K562 (cell line): ENCODE data around the gene ZDHHC18. TPM values are rescaled to one million over a fixed set of nuclear protein-coding genes. Genes with fewer than 3 reads are reported as not detected.

Experiments used
- CBX3 ChIP-seq, 2 experiments: IDR thresholded peaks; 1 replicate in 1 of 2; 2 replicates in 1 of 2; pipeline ENCODE4 v1.6.1; 2012; ENCODE audit warnings: inconsistent platforms in 2 of 2, low read length in 2 of 2, borderline replicate concordance in 1 of 2, control low read depth in 1 of 2
- ERF ChIP-seq: fragments of 450-650 bp; formaldehyde crosslinking; IDR thresholded peaks from 2 replicates; pipeline ENCODE4 v1.4.0; 2020; ENCODE audit warnings: mild to moderate bottlenecking, mixed read lengths
- GABPB1 ChIP-seq: sonication (generic); formaldehyde crosslinking; IDR thresholded peaks from 2 replicates; pipeline ENCODE4 v1.8.0; 2022; ENCODE audit warnings: mild to moderate bottlenecking, missing genetic modification reagents
- HES1 ChIP-seq: fragments of 450-650 bp; IDR thresholded peaks from 2 replicates; pipeline ENCODE4 v1.6.1; 2016; ENCODE audit warnings: low read depth, mild to moderate bottlenecking, moderate library complexity
- JUND ChIP-seq, 2 experiments: IDR thresholded peaks; 2 replicates in 1 of 2; 3 replicates in 1 of 2; pipeline ENCODE4 v1.6.1; 2011; ENCODE audit warnings: borderline replicate concordance in 2 of 2, low read depth in 2 of 2, low read length in 2 of 2, improper control_type of control experiment in 1 of 2, missing biosample characterization in 1 of 2, missing genetic modification characterization in 1 of 2, missing genetic modification reagents in 1 of 2
- NFIC ChIP-seq: fragments of 450-650 bp; IDR thresholded peaks from 2 replicates; pipeline ENCODE4 v1.6.1; 2017; ENCODE audit warnings: mild to moderate bottlenecking, inconsistent platforms
- RCOR1 ChIP-seq, 2 experiments: IDR thresholded peaks; 2 replicates each; pipeline ENCODE4 v1.6.1; 2012; ENCODE audit warnings: low read depth in 2 of 2, low read length in 2 of 2, borderline replicate concordance in 1 of 2, improper control_type of control experiment in 1 of 2
- SMAD1 ChIP-seq: fragments of 150-350 bp; IDR thresholded peaks from 2 replicates; pipeline ENCODE4 v1.6.1; 2014; ENCODE audit warnings: low read length, low read depth; ENCODE audit not compliant: partially characterized antibody
- SMARCA5 ChIP-seq: fragments of 450-650 bp; IDR thresholded peaks from 2 replicates; pipeline ENCODE4 v1.6.1; 2016
- ZBTB40 ChIP-seq, 2 experiments: fragments of 450-650 bp in 1 of 2; sonication (generic) in 1 of 2; formaldehyde crosslinking in 1 of 2; IDR thresholded peaks; 2 replicates each; pipeline versions ENCODE4 v1.7.1 to v1.9.0; 2016 to 2022; ENCODE audit warnings: inconsistent platforms in 1 of 2, mild to moderate bottlenecking in 1 of 2, missing genetic modification reagents in 1 of 2
- polyA plus RNA-seq, 8 experiments: library from polyadenylated mRNA; depleted of rRNA in 4 of 8; stranded (reverse) in 5 of 8; unstranded in 3 of 8; fragments of >200 nt; fragmentation: Nextera tagmentation in 2 of 8; fragmentation: Illumina TruSeq in 1 of 8; extraction: Ambion mirVana in 2 of 8; extraction: Trizol in 1 of 8; gene quantifications; 2 replicates each; pipeline versions ENCODE4 v1.2.1 to v1.2.3, GENCODE V29; 2011 to 2014; ENCODE audit warnings: inconsistent platforms in 1 of 8, missing spikeins in 1 of 8
- total RNA-seq, 7 experiments: library from RNA; depleted of rRNA in 6 of 7; stranded (reverse); fragments of >200 nt in 6 of 7; fragmentation: Illumina TruSeq in 2 of 7; extraction: Trizol in 2 of 7; gene quantifications; 2 replicates each; pipeline versions ENCODE4 v1.2.1 to v1.2.3, GENCODE V29; 2011 to 2021; ENCODE audit warnings: low replicate concordance in 1 of 7
- TF ChIP-seq, protein P1 (sequence below), 3 experiments: fragments of 200-800 bp in 1 of 3; fragments of 250-450 bp in 1 of 3; fragments of 450-650 bp in 1 of 3; sonication (Bioruptor Pico) in 1 of 3; sonication (Bioruptor generic) in 1 of 3; formaldehyde crosslinking in 1 of 3; IDR thresholded peaks; 2 replicates each; pipeline versions ENCODE4 v1.6.1 to v1.8.0; 2016 to 2022; ENCODE audit warnings: mild to moderate bottlenecking in 2 of 3, missing genetic modification characterization in 2 of 3, missing compliant biosample characterization in 1 of 3, moderate library complexity in 1 of 3

ZDHHC18 gene
- total and polyA plus RNA-seq, 9 of the 15 experiments (the other 6 are each of a cell fraction or from before 2014, with no cell fraction given): 0.42 to 35.6 (median 15.8) TPM

- no peak for TF ChIP-seq JUND (IDR thresholded peaks at IDR 0.05; ENCODE audit: borderline replicate concordance, low read depth, low read length)
- peak; percentile 20; the same call in 1 of the 3 replicates for TF ChIP-seq JUND (tag; IDR thresholded peaks at IDR 0.05; ENCODE audit: borderline replicate concordance, low read depth, low read length)
- no peak for TF ChIP-seq SMARCA5
- no peak for TF ChIP-seq SMAD1
- TF ChIP-seq GABPB1: 0 out of 2 replicates have a peak, but pooled peaks have one; percentile 40
- peak; percentile 93 for TF ChIP-seq NFIC
- TF ChIP-seq, protein P1, sequence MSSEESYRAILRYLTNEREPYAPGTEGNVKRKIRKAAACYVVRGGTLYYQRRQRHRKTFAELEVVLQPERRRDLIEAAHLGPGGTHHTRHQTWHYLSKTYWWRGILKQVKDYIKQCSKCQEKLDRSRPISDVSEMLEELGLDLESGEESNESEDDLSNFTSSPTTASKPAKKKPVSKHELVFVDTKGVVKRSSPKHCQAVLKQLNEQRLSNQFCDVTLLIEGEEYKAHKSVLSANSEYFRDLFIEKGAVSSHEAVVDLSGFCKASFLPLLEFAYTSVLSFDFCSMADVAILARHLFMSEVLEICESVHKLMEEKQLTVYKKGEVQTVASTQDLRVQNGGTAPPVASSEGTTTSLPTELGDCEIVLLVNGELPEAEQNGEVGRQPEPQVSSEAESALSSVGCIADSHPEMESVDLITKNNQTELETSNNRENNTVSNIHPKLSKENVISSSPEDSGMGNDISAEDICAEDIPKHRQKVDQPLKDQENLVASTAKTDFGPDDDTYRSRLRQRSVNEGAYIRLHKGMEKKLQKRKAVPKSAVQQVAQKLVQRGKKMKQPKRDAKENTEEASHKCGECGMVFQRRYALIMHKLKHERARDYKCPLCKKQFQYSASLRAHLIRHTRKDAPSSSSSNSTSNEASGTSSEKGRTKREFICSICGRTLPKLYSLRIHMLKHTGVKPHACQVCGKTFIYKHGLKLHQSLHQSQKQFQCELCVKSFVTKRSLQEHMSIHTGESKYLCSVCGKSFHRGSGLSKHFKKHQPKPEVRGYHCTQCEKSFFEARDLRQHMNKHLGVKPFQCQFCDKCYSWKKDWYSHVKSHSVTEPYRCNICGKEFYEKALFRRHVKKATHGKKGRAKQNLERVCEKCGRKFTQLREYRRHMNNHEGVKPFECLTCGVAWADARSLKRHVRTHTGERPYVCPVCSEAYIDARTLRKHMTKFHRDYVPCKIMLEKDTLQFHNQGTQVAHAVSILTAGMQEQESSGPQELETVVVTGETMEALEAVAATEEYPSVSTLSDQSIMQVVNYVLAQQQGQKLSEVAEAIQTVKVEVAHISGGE (CRISPR knock-in tag; IDR thresholded peaks at IDR 0.05): peak in 1 of 3 experiments; percentile 45; a peak in 2 of 6 replicates
- TF ChIP-seq HES1: no peak
- TF ChIP-seq RCOR1 (IDR thresholded peaks at IDR 0.05; ENCODE audit: borderline replicate concordance in 1 of 2, low read depth in 2 of 2, low read length in 2 of 2): 0 out of 4 replicates have a peak, but pooled peaks of 1 of the 2 experiments have one; percentile 26
- TF ChIP-seq ZBTB40 (IDR thresholded peaks at IDR 0.05): peak; percentile 55
- no peak for TF ChIP-seq ZBTB40 (CRISPR knock-in tag; IDR thresholded peaks at IDR 0.05)
- TF ChIP-seq CBX3 (IDR thresholded peaks at IDR 0.05; ENCODE audit: borderline replicate concordance in 1 of 2, low read length in 2 of 2): no peak
- peak; percentile 60 for TF ChIP-seq ERF
These were observed at the start of gene ZDHHC18 (continued) for GRCh38 chr1:26826261-26827105.
